ENCODE results near the gene RELN. TPM values are rescaled to one million over a fixed set of nuclear protein-coding genes. Genes with fewer than 3 reads are reported as not detected.

Gene RELN
- total and polyA plus RNA-seq, 9 of the 15 experiments (the other 6 are each of a cell fraction or from before 2014, with no cell fraction given): 12.9 to 43.2 (median 18.1) TPM

DNA sequence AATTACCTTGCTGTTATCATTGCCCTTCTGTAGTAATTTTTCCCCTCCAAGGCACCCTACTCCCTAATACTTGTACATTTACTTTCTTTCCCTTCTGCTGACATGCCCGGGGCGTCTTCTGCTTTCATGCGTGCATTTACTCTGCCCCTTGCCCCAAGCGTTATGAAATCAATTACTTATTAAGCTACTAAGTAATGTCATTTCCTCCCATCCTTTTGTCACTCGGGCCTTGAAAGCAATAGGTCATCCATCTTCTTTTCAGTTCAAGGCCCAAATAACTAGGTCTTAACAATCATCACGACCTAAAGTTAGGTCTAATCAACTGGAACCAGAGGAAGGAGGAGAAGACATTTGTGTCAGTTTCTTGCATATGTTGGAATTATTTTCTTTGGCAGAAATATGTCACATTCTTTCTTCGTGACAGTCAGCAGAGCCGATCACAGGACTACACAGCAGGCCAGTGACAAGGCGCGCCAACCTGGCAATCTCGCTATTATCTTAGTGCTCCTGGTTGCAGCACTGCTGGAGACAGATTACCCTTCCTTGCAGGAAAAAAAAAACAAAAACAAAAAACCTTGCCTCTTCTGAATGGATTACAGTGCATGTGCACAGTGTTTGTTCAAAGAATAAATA is 179.2 kb downstream of the RELN start (continued):
- TF ChIP-seq ARNT (IDR thresholded peaks at IDR 0.05) (peak; percentile 72 to 80; a peak in 2 of 4 replicates), ILK (tag; IDR thresholded peaks at IDR 0.05; ENCODE audit: borderline replicate concordance, low read depth) (no peak; the same call in 1 of the 2 replicates), HNRNPK (IDR thresholded peaks at IDR 0.05; ENCODE audit: low read depth, low read length, poor library complexity, severe bottlenecking) (no peak), BCOR (IDR thresholded peaks at IDR 0.05) (peak; percentile 75), CHD4 (IDR thresholded peaks at IDR 0.05; ENCODE audit: insufficient read depth, insufficient replicate concordance, low read depth, low read length, poor library complexity, severe bottlenecking) (no peak), GATAD2A (IDR thresholded peaks at IDR 0.05) (peak; percentile 48; the same call in 1 of the 2 replicates), ELF2 (CRISPR knock-in tag; IDR thresholded peaks at IDR 0.05) (no peak; the same call in 1 of the 2 replicates), RAD21 (CRISPR knock-in tag; conservative IDR thresholded peaks at IDR 0.05 in 1 of 2, IDR thresholded peaks at IDR 0.05 in 1 of 2) (no peak), PTBP1 (IDR thresholded peaks at IDR 0.05; ENCODE audit: low read depth, low read length) (no peak), HDAC3 (IDR thresholded peaks at IDR 0.05; ENCODE audit: borderline replicate concordance, partially characterized antibody) (peak; percentile 65), DDX20 (tag; IDR thresholded peaks at IDR 0.05; ENCODE audit: low read depth) (no peak), HDAC1 (IDR thresholded peaks at IDR 0.05) (peak in 1 of 2 experiments; percentile 90; a peak in 2 of 4 replicates)
- TF ChIP-seq, protein P1, sequence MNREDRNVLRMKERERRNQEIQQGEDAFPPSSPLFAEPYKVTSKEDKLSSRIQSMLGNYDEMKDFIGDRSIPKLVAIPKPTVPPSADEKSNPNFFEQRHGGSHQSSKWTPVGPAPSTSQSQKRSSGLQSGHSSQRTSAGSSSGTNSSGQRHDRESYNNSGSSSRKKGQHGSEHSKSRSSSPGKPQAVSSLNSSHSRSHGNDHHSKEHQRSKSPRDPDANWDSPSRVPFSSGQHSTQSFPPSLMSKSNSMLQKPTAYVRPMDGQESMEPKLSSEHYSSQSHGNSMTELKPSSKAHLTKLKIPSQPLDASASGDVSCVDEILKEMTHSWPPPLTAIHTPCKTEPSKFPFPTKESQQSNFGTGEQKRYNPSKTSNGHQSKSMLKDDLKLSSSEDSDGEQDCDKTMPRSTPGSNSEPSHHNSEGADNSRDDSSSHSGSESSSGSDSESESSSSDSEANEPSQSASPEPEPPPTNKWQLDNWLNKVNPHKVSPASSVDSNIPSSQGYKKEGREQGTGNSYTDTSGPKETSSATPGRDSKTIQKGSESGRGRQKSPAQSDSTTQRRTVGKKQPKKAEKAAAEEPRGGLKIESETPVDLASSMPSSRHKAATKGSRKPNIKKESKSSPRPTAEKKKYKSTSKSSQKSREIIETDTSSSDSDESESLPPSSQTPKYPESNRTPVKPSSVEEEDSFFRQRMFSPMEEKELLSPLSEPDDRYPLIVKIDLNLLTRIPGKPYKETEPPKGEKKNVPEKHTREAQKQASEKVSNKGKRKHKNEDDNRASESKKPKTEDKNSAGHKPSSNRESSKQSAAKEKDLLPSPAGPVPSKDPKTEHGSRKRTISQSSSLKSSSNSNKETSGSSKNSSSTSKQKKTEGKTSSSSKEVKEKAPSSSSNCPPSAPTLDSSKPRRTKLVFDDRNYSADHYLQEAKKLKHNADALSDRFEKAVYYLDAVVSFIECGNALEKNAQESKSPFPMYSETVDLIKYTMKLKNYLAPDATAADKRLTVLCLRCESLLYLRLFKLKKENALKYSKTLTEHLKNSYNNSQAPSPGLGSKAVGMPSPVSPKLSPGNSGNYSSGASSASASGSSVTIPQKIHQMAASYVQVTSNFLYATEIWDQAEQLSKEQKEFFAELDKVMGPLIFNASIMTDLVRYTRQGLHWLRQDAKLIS (CRISPR knock-in tag; IDR thresholded peaks at IDR 0.05): peak; percentile 58; the same call in 1 of the 2 replicates
- TF ChIP-seq, protein P2, sequence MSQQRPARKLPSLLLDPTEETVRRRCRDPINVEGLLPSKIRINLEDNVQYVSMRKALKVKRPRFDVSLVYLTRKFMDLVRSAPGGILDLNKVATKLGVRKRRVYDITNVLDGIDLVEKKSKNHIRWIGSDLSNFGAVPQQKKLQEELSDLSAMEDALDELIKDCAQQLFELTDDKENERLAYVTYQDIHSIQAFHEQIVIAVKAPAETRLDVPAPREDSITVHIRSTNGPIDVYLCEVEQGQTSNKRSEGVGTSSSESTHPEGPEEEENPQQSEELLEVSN (IDR thresholded peaks at IDR 0.05; ENCODE audit: borderline replicate concordance in 1 of 2, extremely low read depth in 1 of 2, insufficient read depth in 1 of 2, insufficient read length in 1 of 2, low read depth in 1 of 2, low read length in 1 of 2, poor library complexity in 1 of 2, severe bottlenecking in 1 of 2): no peak
- TF ChIP-seq, protein P3, sequence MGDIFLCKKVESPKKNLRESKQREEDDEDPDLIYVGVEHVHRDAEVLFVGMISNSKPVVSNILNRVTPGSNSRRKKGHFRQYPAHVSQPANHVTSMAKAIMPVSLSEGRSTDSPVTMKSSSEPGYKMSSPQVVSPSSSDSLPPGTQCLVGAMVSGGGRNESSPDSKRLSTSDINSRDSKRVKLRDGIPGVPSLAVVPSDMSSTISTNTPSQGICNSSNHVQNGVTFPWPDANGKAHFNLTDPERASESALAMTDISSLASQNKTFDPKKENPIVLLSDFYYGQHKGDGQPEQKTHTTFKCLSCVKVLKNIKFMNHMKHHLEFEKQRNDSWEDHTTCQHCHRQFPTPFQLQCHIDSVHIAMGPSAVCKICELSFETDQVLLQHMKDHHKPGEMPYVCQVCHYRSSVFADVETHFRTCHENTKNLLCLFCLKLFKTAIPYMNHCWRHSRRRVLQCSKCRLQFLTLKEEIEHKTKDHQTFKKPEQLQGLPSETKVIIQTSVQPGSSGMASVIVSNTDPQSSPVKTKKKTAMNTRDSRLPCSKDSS (IDR thresholded peaks at IDR 0.05; ENCODE audit: low read depth, partially characterized antibody): no peak
- TF ChIP-seq, protein P4, sequence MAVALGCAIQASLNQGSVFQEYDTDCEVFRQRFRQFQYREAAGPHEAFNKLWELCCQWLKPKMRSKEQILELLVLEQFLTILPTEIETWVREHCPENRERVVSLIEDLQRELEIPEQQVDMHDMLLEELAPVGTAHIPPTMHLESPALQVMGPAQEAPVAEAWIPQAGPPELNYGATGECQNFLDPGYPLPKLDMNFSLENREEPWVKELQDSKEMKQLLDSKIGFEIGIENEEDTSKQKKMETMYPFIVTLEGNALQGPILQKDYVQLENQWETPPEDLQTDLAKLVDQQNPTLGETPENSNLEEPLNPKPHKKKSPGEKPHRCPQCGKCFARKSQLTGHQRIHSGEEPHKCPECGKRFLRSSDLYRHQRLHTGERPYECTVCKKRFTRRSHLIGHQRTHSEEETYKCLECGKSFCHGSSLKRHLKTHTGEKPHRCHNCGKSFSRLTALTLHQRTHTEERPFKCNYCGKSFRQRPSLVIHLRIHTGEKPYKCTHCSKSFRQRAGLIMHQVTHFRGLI (CRISPR knock-in tag; IDR thresholded peaks at IDR 0.05): peak; percentile 92
- TF ChIP-seq, protein P5, sequence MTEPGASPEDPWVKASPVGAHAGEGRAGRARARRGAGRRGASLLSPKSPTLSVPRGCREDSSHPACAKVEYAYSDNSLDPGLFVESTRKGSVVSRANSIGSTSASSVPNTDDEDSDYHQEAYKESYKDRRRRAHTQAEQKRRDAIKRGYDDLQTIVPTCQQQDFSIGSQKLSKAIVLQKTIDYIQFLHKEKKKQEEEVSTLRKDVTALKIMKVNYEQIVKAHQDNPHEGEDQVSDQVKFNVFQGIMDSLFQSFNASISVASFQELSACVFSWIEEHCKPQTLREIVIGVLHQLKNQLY (CRISPR knock-in tag; conservative IDR thresholded peaks at IDR 0.05): 0 out of 4 replicates have a peak, but pooled peaks of 1 of the 2 experiments have one; percentile 33
